ENCODE measurements around the gene DNLZ.

The DNLZ gene

GRCh38 chr9:136342181-136343120 is 21.1 kb downstream of the DNLZ start:
- peak; percentile 20 for DNase-seq

- no peak for DNase-seq
Measured at GRCh38 chr9:136341769-136342168, 21.8 kb downstream of the DNLZ start.

- DNase-seq = no peak
Measured at GRCh38 chr9:136341042-136341655, 22.4 kb downstream of the DNLZ start.

GRCh38 chr9:136340356-136341041 is 23.0 kb downstream of the DNLZ start:
- no peak for DNase-seq

GRCh38 chr9:136339958-136340310 is 23.6 kb downstream of the DNLZ start:
- DNase-seq = no peak

GRCh38 chr9:136339173-136339957 is 24.2 kb downstream of the DNLZ start:
- DNase-seq = no peak

GRCh38 chr9:136338511-136338910 is 25.0 kb downstream of the DNLZ start:
- no peak for DNase-seq

GRCh38 chr9:136337416-136338395 is 25.8 kb downstream of the DNLZ start:
- no peak for DNase-seq

GRCh38 chr9:136336881-136337280 is 26.7 kb downstream of the DNLZ start:
- DNase-seq = no peak

- DNase-seq = no peak
Measured at GRCh38 chr9:136336156-136336870, 27.2 kb downstream of the DNLZ start.

GRCh38 chr9:136335296-136336155 is 28.0 kb downstream of the DNLZ start:
- DNase-seq = no peak

GRCh38 chr9:136334541-136334940 is 29.0 kb downstream of the DNLZ start:
- DNase-seq = no peak

GRCh38 chr9:136333486-136333885 is 30.1 kb downstream of the DNLZ start:
- DNase-seq = no peak

GRCh38 chr9:136333045-136333444 is 30.5 kb downstream of the DNLZ start:
- DNase-seq = no peak

- DNase-seq = no peak
Measured at GRCh38 chr9:136332482-136332983, 31.0 kb downstream of the DNLZ start.

- no peak for DNase-seq
Measured at GRCh38 chr9:136331556-136332481, 31.7 kb downstream of the DNLZ start.

- DNase-seq = no peak
Measured at GRCh38 chr9:136331030-136331429, 32.5 kb downstream of the DNLZ start.

GRCh38 chr9:136330406-136330990 is 33.0 kb downstream of the DNLZ start:
- no peak for DNase-seq

Measured in effector CD4-positive, alpha-beta T cell (primary cell).